H9 (cell line): ENCODE data around the gene USH2A. TPM values are rescaled to one million over a fixed set of nuclear protein-coding genes. Genes with fewer than 3 reads are reported as not detected.

Experiments used
- DNase-seq: peaks from one replicate; pipeline ENCODE4 v3.0.0-alpha.2; 2017
- H2AFZ ChIP-seq: one replicate; pipeline ENCODE4 v1.6.1; 2013; ENCODE audit warnings: mild to moderate bottlenecking, low read length, control low read depth, moderate library complexity
- H2AK5ac ChIP-seq: 2 replicates; pipeline ENCODE4 v1.6.1; 2013; ENCODE audit warnings: low read length, control low read depth, mixed read lengths; ENCODE audit not compliant: insufficient read length
- H2BK120ac ChIP-seq: one replicate; pipeline ENCODE4 v1.6.1; 2013; ENCODE audit warnings: low read depth, mild to moderate bottlenecking, low read length, control low read depth, inconsistent platforms; ENCODE audit not compliant: poor library complexity, severe bottlenecking
- H2BK12ac ChIP-seq: 2 replicates; pipeline ENCODE4 v1.6.1; 2013; ENCODE audit warnings: low read length, control low read depth, mixed read lengths, low read depth; ENCODE audit not compliant: insufficient read length
- H2BK15ac ChIP-seq: 2 replicates; pipeline ENCODE4 v1.6.1; 2013; ENCODE audit warnings: low read depth, low read length, control low read depth
- H2BK20ac ChIP-seq: one replicate; pipeline ENCODE4 v1.6.1; 2013; ENCODE audit warnings: low read depth, mild to moderate bottlenecking, low read length, control low read depth, inconsistent platforms; ENCODE audit not compliant: poor library complexity, severe bottlenecking
- H2BK5ac ChIP-seq: 2 replicates; pipeline ENCODE4 v1.6.1; 2013; ENCODE audit warnings: low read length, control low read depth, mixed read lengths; ENCODE audit not compliant: insufficient read length
- H3K14ac ChIP-seq: 2 replicates; pipeline ENCODE4 v1.6.1; 2013; ENCODE audit warnings: low read length, control low read depth; ENCODE audit not compliant: insufficient read depth
- H3K18ac ChIP-seq: 2 replicates; pipeline ENCODE4 v1.6.1; 2013; ENCODE audit warnings: low read depth, mild to moderate bottlenecking, mixed read lengths, low read length, control low read depth; ENCODE audit not compliant: insufficient read length
- H3K23ac ChIP-seq: 2 replicates; pipeline ENCODE4 v1.6.1; 2013; ENCODE audit warnings: low read length, control low read depth, mixed read lengths, low read depth; ENCODE audit not compliant: insufficient read length
- H3K23me2 ChIP-seq: 2 replicates; pipeline ENCODE4 v1.6.1; 2013; ENCODE audit warnings: low read depth, mild to moderate bottlenecking, mixed read lengths, low read length, control low read depth; ENCODE audit not compliant: insufficient read length, poor library complexity, severe bottlenecking
- H3K27ac ChIP-seq: 2 replicates; pipeline ENCODE4 v1.5.1; 2013; ENCODE audit warnings: low read length, control low read depth, mixed read lengths, low read depth; ENCODE audit not compliant: insufficient read length
- H3K27me3 ChIP-seq: 2 replicates; pipeline ENCODE4 v1.6.1; 2013; ENCODE audit warnings: low read length, control low read depth, inconsistent platforms; ENCODE audit not compliant: insufficient read depth
- H3K4ac ChIP-seq: 2 replicates; pipeline ENCODE4 v1.6.1; 2013; ENCODE audit warnings: low read depth, mild to moderate bottlenecking, control low read depth, inconsistent platforms, low read length, moderate library complexity
- H3K4me1 ChIP-seq: 2 replicates; pipeline ENCODE4 v1.6.1; 2013; ENCODE audit warnings: low read length, control low read depth, inconsistent platforms; ENCODE audit not compliant: insufficient read depth
- H3K4me2 ChIP-seq: 2 replicates; pipeline ENCODE4 v1.6.1; 2013; ENCODE audit warnings: low read length, control low read depth, mixed read lengths; ENCODE audit not compliant: insufficient read length, insufficient read depth
- H3K56ac ChIP-seq: 2 replicates; pipeline ENCODE4 v1.6.1; 2013; ENCODE audit warnings: low read depth, mild to moderate bottlenecking, mixed read lengths, low read length, control low read depth; ENCODE audit not compliant: insufficient read length
- H3K79me1 ChIP-seq: 2 replicates; pipeline ENCODE4 v1.6.1; 2013; ENCODE audit warnings: low read depth, mild to moderate bottlenecking, moderate library complexity, low read length, control low read depth, inconsistent platforms; ENCODE audit not compliant: insufficient read depth, poor library complexity, severe bottlenecking
- H3K79me2 ChIP-seq: 2 replicates; pipeline ENCODE4 v1.6.1; 2013; ENCODE audit warnings: low read length, control low read depth, inconsistent platforms; ENCODE audit not compliant: insufficient read depth
- H3K9ac ChIP-seq: 2 replicates; pipeline ENCODE4 v1.6.1; 2013; ENCODE audit warnings: low read length, control low read depth, mixed read lengths; ENCODE audit not compliant: insufficient read length; ENCODE audit errors: extremely low read depth
- H3K9me3 ChIP-seq: one replicate; pipeline ENCODE4 v1.6.1; 2013; ENCODE audit warnings: low read depth, low read length, inconsistent platforms; ENCODE audit not compliant: control insufficient read depth
- H3T11ph ChIP-seq: one replicate; pipeline ENCODE4 v1.6.1; 2013; ENCODE audit warnings: mild to moderate bottlenecking, low read length, control low read depth, inconsistent platforms
- H4K20me1 ChIP-seq: one replicate; pipeline ENCODE4 v1.6.1; 2013; ENCODE audit not compliant: control insufficient read depth, insufficient read length, insufficient read depth
- H4K5ac ChIP-seq: 2 replicates; pipeline ENCODE4 v1.6.1; 2013; ENCODE audit warnings: low read depth, mild to moderate bottlenecking, mixed read lengths, low read length, control low read depth; ENCODE audit not compliant: insufficient read length
- H4K8ac ChIP-seq: replicated peaks from 2 replicates; pipeline ENCODE4 v1.6.1; 2013; ENCODE audit warnings: low read length, control low read depth, mixed read lengths, low read depth; ENCODE audit not compliant: insufficient read length
- H4K91ac ChIP-seq: 2 replicates; pipeline ENCODE4 v1.6.1; 2013; ENCODE audit warnings: low read depth, mild to moderate bottlenecking, moderate library complexity, mixed read lengths, low read length, control low read depth; ENCODE audit not compliant: insufficient read length
- H3K27ac Mint-ChIP-seq, 3 experiments: 2 replicates in 2 of 3; 3 replicates in 1 of 3; pipeline ENCODE4 v1.8.0; 2020 to 2021; ENCODE audit warnings: mixed read lengths in 3 of 3, mild to moderate bottlenecking in 1 of 3, moderate library complexity in 1 of 3
- H3K27me3 Mint-ChIP-seq: 2 replicates; pipeline ENCODE4 v1.8.0; 2021; ENCODE audit warnings: low read depth, mild to moderate bottlenecking, moderate library complexity, mixed read lengths
- H3K36me3 Mint-ChIP-seq, 3 experiments: 2 replicates in 2 of 3; 3 replicates in 1 of 3; pipeline ENCODE4 v1.8.0; 2020 to 2021; ENCODE audit warnings: low read depth in 3 of 3, mixed read lengths in 3 of 3; ENCODE audit not compliant: insufficient read depth in 1 of 3
- H3K4me1 Mint-ChIP-seq, 2 experiments: 2 replicates each; pipeline ENCODE4 v1.8.0; 2020; ENCODE audit warnings: mixed read lengths in 2 of 2
- H3K4me3 Mint-ChIP-seq, 2 experiments: 2 replicates in 1 of 2; 3 replicates in 1 of 2; pipeline ENCODE4 v1.8.0; 2020 to 2021; ENCODE audit warnings: mild to moderate bottlenecking in 2 of 2, mixed read lengths in 2 of 2, moderate library complexity in 1 of 2
- H3K9me3 Mint-ChIP-seq, 2 experiments: 2 replicates in 1 of 2; 3 replicates in 1 of 2; pipeline ENCODE4 v1.8.0; 2020; ENCODE audit warnings: mild to moderate bottlenecking in 2 of 2, mixed read lengths in 2 of 2, moderate library complexity in 1 of 2
- WGBS: extraction: QIAGEN DNeasy Blood & Tissue Kit; methylation state at CpG from one replicate; pipeline ENCODE4 v1.1.7; 2013; ENCODE audit warnings: missing lambda C conversion rate, low lambda C conversion rate, mixed read lengths; ENCODE audit not compliant: insufficient read length; ENCODE audit errors: extremely low coverage; 5-methylcytosine and 5-hydroxymethylcytosine counted together
- total RNA-seq: library from RNA; stranded (reverse); gene quantifications from 2 replicates; pipeline ENCODE4 v1.2.1, GENCODE V29; 2021
- TF ChIP-seq, protein P1 (sequence below): fragments of 200-600 bp; sonication (generic); conservative IDR thresholded peaks from 3 replicates; pipeline ENCODE4 v1.8.0; 2021; ENCODE audit warnings: antibody characterized with exemption, mild to moderate bottlenecking

USH2A gene
- total RNA-seq, 1 experiment from 2014 or later, result 0.11 TPM

GRCh38 chr1:215635827-215636226 is 787.4 kb downstream of the USH2A start:
- Histone ChIP-seq H3T11ph (no peak overlapping the region), H2AK5ac (no peak overlapping the region), H3K27me3 (no peaks in the 10 kb centered on the region), H3K27ac (no peak overlapping the region), H2AFZ (no peak overlapping the region), H3K4ac (no peak overlapping the region), H3K79me2 (no peaks in the 10 kb centered on the region), H2BK5ac (no peak overlapping the region), H3K4me1 (no peaks in the 10 kb centered on the region; the same call in 1 of the 2 replicates), H3K18ac (no peak overlapping the region), H3K9me3 (no peaks in the 10 kb centered on the region), H3K4me2 (no peak overlapping the region), H3K23ac (no peak overlapping the region), H4K91ac (no peak overlapping the region), H2BK12ac (no peak overlapping the region), H2BK20ac (no peak overlapping the region), H4K5ac (no peak overlapping the region), H4K20me1 (no peaks in the 10 kb centered on the region), H2BK15ac (no peak overlapping the region), H3K56ac (no peak overlapping the region), H3K14ac (no peak overlapping the region; the same call in 1 of the 2 replicates), H3K23me2 (no peaks in the 10 kb centered on the region), H4K8ac (no peak overlapping the region), H3K79me1 (no peaks in the 10 kb centered on the region), H2BK120ac (no peak overlapping the region), H3K9ac (no peak overlapping the region)
- TF ChIP-seq, protein P1, sequence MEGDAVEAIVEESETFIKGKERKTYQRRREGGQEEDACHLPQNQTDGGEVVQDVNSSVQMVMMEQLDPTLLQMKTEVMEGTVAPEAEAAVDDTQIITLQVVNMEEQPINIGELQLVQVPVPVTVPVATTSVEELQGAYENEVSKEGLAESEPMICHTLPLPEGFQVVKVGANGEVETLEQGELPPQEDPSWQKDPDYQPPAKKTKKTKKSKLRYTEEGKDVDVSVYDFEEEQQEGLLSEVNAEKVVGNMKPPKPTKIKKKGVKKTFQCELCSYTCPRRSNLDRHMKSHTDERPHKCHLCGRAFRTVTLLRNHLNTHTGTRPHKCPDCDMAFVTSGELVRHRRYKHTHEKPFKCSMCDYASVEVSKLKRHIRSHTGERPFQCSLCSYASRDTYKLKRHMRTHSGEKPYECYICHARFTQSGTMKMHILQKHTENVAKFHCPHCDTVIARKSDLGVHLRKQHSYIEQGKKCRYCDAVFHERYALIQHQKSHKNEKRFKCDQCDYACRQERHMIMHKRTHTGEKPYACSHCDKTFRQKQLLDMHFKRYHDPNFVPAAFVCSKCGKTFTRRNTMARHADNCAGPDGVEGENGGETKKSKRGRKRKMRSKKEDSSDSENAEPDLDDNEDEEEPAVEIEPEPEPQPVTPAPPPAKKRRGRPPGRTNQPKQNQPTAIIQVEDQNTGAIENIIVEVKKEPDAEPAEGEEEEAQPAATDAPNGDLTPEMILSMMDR, result no peak
- Mint-ChIP-seq H3K27ac (no peak overlapping the region), H3K27me3 (no peaks in the 10 kb centered on the region), H3K36me3 (no peaks in the 10 kb centered on the region), H3K4me1 (peaks cover 19 to 29% of the 10 kb centered on the region in 2 experiments), H3K9me3 (no peaks in the 10 kb centered on the region; a peak in 1 of 5 replicates), H3K4me3 (no peak overlapping the region)
- no peak for DNase-seq
- no CpG with 5 or more reads among the region's 6 CpGs for WGBS
